DMS53 treated with DMSO at 0.1 percent for 48 hours (cell line): ENCODE data around the gene RRP15.

Experiments
- DNase-seq: peaks from one replicate; lab custom pipeline; 2025; ENCODE audit not compliant: unreplicated experiment; lab: John Stamatoyannopoulos, UW

RRP15 gene

DNA sequence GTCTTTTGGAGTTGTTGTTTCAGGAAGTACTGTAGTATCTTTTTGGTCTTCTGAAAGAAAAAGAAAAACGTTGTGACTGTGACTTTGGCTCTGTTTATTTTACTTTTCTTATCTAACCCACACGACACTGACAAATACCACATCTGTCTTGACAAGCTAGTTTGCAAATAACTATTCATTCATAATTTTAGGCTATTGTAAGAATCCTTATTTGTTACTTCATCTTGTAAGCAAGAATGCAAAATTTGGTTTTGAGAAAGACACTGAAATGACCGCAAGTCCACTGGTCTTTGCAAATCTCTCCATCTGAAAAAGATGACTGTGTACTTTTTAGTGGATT, 72.8 kb downstream of the RRP15 start:
- DNase-seq, result no peak

- DNase-seq, result peak; percentile 55
These were observed 76.4 kb downstream of the RRP15 start for GRCh38 chr1:218361298-218362065.

DNA sequence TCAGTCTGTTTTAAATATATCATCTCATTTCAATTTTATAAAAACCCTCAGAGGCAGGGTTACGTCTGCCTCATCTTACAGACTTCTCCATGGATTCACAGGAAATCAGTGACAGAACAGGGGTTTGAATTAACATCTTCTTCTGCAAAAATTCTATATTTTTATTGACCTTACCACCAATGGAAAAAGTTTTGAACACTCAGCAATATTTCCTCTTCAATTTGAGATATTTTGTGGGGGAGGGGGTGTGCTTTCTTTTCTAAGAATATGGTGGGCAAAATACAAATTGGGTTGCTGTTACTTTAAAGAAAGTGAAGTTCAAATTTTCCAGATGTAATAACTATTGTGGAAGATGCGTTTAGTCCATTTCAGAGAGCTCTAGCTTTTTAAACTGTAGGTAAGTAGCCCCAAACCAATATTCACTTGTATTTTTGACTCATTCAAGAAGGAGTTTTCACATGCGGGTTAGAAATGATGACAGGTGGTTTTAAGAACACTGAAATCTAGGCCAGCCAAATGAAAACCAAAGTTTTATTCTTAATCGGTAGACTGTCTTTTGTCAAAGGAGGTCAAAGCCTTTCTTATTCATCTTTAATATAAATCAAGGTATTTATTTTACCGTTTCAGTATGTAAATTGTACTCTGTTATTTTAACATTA, 77.5 kb downstream of the RRP15 start:
- DNase-seq, result no peak

GRCh38 chr1:218363141-218363540, 78.0 kb downstream of the RRP15 start:
- DNase-seq, result no peak

DNA sequence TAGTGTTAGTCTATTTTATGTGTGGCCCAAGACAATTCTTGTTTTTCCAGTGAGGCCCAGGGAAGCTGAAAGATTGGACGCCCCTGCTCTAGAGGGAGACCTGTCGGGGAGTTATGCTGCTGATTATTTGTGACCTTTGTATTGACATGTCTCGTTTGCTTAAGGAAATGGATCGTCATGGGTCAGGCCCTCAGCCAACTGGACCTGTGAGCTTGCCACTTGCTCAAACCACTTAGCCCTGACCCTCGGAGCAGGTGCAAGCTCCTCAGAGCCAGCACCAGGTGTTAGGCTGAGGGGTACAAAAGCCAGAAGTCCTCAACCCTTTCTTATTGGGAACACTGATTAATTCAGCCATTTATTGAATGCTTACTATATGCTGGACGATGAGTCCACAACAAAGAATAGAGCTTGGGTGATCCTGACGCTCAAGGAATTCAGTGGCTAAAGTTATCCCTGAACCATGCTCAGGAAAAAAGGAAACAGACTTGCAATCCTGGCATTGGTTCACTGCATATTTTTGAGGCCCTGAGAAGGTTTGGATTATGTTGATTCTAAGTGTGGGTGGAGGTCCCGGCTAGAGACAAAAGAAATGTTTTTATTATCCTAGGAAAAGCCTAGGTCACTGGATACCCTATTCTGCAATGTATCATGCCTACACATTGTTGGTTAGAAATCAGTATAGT, 79.1 kb downstream of the RRP15 start:
- DNase-seq, result peak; percentile 82

DNA sequence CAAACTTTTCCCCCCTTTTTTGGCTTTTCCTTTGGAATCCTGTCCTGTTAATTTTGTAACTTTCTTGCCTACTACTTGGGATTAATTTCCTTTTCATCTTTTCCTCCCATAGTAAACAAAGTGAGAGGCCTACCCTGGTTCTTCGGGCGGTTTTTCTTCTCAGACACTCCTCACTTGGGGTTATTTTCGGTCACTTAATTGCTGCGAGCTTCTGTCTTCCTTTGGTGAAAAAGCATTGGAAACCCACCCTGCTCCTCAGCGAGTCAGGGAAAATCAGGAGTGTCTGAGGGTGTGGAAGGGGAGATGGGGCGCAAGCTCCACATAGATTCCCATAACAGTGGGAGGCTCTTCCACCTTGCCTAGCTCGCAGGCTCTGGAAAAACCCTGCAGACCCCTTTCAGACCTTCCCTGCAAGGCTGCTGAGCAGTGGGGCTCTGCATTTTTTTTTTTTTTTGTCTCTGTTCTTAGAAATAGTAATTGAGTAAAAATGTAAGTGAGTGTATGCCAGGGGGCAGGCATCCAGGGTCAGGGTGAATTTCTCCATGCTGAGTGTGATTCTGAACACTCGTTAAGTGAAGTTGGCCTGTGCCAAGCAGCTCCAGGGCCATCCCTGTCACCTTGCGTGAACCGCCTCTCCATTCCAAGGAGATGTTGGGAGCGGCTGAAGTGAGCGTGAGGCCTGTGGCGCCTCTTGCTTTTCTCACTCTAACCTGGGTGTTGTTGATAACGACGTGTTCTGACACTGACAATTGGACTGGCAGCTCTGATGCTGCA, 80.3 kb downstream of the RRP15 start:
- no peak for DNase-seq

- DNase-seq, result peak; percentile 99
These were observed 81.4 kb downstream of the RRP15 start for GRCh38 chr1:218366322-218367052.

GRCh38 chr1:218367118-218367517, 82.0 kb downstream of the RRP15 start:
- DNase-seq, result no peak

DNA sequence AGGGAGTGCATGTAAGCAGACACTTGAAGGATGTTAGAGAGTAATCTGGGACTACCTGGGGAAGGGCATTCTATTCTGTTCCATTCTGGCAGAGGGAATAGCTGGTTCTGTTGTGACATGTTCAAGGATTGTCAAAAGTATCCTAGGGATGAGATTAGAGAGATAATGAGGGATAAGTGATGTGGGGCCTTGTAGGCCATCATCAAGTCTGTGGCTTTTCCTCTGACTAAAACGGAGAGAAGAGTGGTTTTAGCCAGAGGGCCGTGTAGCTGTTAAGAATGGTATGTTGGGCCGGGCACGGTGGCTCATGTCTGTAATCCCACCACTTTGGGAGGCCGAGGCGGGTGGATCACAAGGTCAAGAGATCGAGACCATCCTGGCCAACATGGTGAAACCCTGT, 83.6 kb downstream of the RRP15 start:
- DNase-seq, result no peak

DNA sequence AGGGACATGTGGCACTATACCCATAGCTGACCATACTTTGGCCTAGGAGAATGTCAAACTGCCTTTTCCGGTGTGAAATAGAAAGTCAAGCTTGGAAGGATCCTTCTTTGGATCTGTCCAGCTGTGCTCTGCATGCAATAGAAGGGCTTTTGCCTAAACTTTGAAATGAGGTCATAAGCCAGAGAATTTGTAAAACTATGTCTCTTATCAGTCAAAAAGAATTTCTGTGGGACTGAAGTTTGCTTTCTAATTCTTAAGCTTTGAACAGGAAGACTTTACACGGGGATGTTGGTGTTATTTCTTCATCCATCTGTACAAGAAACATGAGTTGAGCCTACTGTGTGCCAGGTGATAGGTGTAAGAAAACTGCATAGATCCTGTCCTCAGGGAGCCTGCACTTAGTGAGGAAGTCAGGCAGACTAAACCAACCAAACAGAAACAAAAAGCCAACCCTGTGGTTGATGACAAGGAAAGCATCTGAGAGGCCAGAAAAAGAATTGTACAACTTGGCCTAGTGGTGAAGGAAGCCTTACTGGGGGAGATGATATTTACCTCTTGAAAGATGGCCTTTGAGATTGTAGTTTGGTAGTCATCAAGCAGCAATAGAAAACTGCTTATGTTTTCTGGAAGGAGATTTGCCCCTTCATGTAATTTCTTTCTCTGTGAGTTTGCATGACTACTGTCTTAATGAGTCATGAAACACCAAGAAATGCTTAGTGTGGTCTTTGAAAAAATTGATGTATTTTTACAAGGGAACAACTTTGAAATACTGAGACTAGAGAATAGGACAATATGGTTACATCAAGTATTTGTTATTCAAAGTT, 84.8 kb downstream of the RRP15 start:
- no peak for DNase-seq

- peak; percentile 85 for DNase-seq
These were observed 87.0 kb downstream of the RRP15 start for GRCh38 chr1:218371927-218372672.

- DNase-seq, result no peak
These were observed 89.6 kb downstream of the RRP15 start for GRCh38 chr1:218374401-218375353.

DNA sequence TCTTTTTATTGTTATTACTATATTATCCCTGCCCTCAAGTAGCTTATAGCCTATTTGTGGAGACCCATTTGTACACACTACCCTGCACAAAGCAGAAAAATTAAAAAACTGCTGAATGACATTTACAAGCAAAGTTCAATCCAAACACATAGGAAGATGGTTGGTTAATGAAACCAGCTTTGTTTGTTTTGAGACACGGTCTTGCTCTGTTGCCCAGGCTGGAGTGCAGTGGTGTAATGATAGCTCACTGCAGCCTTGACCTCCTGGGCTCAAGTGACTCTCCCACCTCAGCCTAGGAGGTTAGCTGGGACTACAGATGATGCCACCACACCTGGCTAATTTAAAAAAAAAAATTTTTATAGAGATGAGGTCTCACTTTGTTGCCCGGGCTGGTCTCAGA, 91.6 kb downstream of the RRP15 start:
- DNase-seq, result peak; percentile 37

DNA sequence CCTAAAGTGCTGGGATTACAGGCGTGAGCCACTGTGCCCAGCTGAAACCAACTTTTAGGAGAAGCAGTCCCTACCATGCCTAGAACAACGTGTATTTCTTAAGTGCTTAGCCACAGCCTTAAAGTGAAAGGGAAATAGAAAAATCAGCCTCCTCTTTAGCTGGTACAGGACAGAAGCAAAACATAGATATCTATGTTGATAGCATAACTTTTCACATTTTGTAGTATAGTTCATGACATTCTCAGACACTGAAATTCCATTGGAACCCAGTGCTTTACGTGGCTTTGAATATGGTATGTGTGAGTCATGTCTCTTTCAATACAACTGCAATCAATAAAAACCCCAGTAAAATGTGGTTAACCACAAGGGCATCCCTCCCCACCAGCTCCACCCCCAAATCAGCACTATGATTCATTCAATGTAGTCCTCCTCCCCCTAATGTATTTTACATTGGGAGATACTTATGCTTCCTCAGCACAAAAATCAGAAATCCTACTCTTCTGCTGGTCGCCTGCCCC, 92.1 kb downstream of the RRP15 start:
- no peak for DNase-seq

GRCh38 chr1:218380125-218380977, 95.3 kb downstream of the RRP15 start:
- peak; percentile 58 for DNase-seq

- DNase-seq, result no peak
These were observed 97.2 kb downstream of the RRP15 start for GRCh38 chr1:218382261-218382660.

DNA sequence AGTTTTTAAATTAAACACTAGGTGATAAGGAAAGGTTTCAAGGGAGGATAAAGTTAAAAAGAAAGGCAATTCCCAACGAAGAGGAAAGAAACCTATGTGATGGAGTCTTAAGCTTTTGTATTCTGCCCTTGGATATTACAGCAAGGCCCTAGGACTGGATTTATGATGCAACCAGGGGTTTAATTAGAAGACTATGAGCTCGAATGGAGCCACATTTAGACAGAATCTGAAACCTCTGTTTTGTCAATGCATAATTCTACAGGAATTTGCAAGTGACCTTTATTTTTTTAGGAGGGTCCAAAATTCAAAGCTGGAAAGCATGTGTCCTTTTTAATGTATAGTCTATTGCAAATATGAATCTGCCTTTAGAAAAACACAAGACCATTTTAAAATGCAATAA, 98.0 kb downstream of the RRP15 start:
- DNase-seq, result no peak
